Esophagus squamous epithelium (tissue), 4 donors: ENCODE data around the gene SPZ1.
"Not testable (repeated sequence)": the region's sequence is repeated elsewhere in the genome, so short reads cannot be mapped to it uniquely, and the experiment has no call there.

ENCODE experiments used
- CTCF ChIP-seq, 6 experiments: fragments of 450-650 bp in 4 of 6; fragments of 200-600 bp in 2 of 6; sonication (generic) in 2 of 6; IDR thresholded peaks; one replicate each; pipeline ENCODE4 v1.5.1; 2016 to 2019; ENCODE audit warnings: antibody characterized with exemption in 6 of 6, mild to moderate bottlenecking in 4 of 6, moderate library complexity in 4 of 6
- POLR2A ChIP-seq, 4 donors: fragments of 450-650 bp; IDR thresholded peaks; one replicate each; pipeline ENCODE4 v1.6.1; 2017; ENCODE audit warnings: antibody characterized with exemption in 4 of 4, mild to moderate bottlenecking in 4 of 4, moderate library complexity in 3 of 4

- not testable (repeated sequence) for TF ChIP-seq CTCF, POLR2A (IDR thresholded peaks at IDR 0.05)
Measured at GRCh38 chr5:80301342-80301741, 18.5 kb upstream of the SPZ1 start.
